HepG2 (cell line): Measurements from ENCODE around the gene KLHL18. TPM values are rescaled to one million over a fixed set of nuclear protein-coding genes. Genes with fewer than 3 reads are reported as not detected.

Experiments
- AGO2 ChIP-seq: fragments of 200-400 bp; formaldehyde crosslinking; optimal IDR thresholded peaks from 2 replicates; pipeline ENCODE3; 2017; ENCODE audit warnings: mild to moderate bottlenecking, low read depth, low read length, moderate library complexity
- CENPT ChIP-seq: sonication (generic); formaldehyde crosslinking; IDR thresholded peaks from 2 replicates; pipeline ENCODE4 v1.8.0; 2022; ENCODE audit warnings: low read depth, mild to moderate bottlenecking, moderate library complexity, missing genetic modification reagents
- CENPX ChIP-seq: sonication (generic); formaldehyde crosslinking; IDR thresholded peaks from 2 replicates; pipeline ENCODE4 v1.9.0; 2021; ENCODE audit warnings: mild to moderate bottlenecking, missing genetic modification reagents, moderate library complexity
- GATAD1 ChIP-seq: IDR thresholded peaks from 2 replicates; pipeline ENCODE4 v1.6.1; 2016; ENCODE audit warnings: missing genetic modification reagents, missing compliant biosample characterization
- HBP1 ChIP-seq: IDR thresholded peaks from 2 replicates; pipeline ENCODE4 v1.6.1; 2016; ENCODE audit warnings: low read depth, control low read depth
- ISL2 ChIP-seq: sonication (generic); formaldehyde crosslinking; IDR thresholded peaks from 2 replicates; pipeline ENCODE4 v1.5.0; 2020; ENCODE audit warnings: missing genetic modification reagents
- ISX ChIP-seq: sonication (generic); formaldehyde crosslinking; conservative IDR thresholded peaks from 2 replicates; pipeline ENCODE4 v1.5.0; 2020; ENCODE audit warnings: missing genetic modification reagents
- KLF11 ChIP-seq: IDR thresholded peaks from 2 replicates; pipeline ENCODE4 v1.6.1; 2016; ENCODE audit warnings: missing compliant biosample characterization
- KLF6 ChIP-seq: IDR thresholded peaks from 2 replicates; pipeline ENCODE4 v1.8.0; 2016; ENCODE audit warnings: missing biosample characterization, missing genetic modification reagents
- NPAS2 ChIP-seq: sonication (generic); formaldehyde crosslinking; IDR thresholded peaks from 2 replicates; pipeline ENCODE4 v1.8.0; 2022; ENCODE audit warnings: mild to moderate bottlenecking, missing genetic modification reagents, borderline replicate concordance
- ZBTB33 ChIP-seq: sonication (generic); formaldehyde crosslinking; IDR thresholded peaks from 2 replicates; pipeline ENCODE4 v1.4.0; 2020; ENCODE audit warnings: missing genetic modification reagents
- ZFP36L2 ChIP-seq: sonication (generic); formaldehyde crosslinking; IDR thresholded peaks from 2 replicates; pipeline ENCODE4 v1.4.0; 2020; ENCODE audit warnings: missing genetic modification reagents
- ZNF205 ChIP-seq: IDR thresholded peaks from 2 replicates; pipeline ENCODE4 v1.6.1; 2018; ENCODE audit warnings: missing biosample characterization, missing genetic modification reagents
- ZNF260 ChIP-seq: sonication (generic); formaldehyde crosslinking; IDR thresholded peaks from 2 replicates; pipeline ENCODE4 v1.4.0; 2020; ENCODE audit warnings: missing genetic modification reagents, low read depth, mild to moderate bottlenecking, borderline replicate concordance
- ZNF292 ChIP-seq: sonication (generic); formaldehyde crosslinking; IDR thresholded peaks from 2 replicates; pipeline ENCODE4 v1.8.1; 2022; ENCODE audit warnings: mild to moderate bottlenecking, low read depth, missing genetic modification reagents, borderline replicate concordance
- ZNF343 ChIP-seq: sonication (generic); formaldehyde crosslinking; IDR thresholded peaks from 2 replicates; pipeline ENCODE4 v1.4.0; 2020; ENCODE audit warnings: mild to moderate bottlenecking, missing genetic modification reagents
- ZNF569 ChIP-seq: sonication (generic); formaldehyde crosslinking; IDR thresholded peaks from 2 replicates; pipeline ENCODE4 v1.5.0; 2020; ENCODE audit warnings: mild to moderate bottlenecking, missing genetic modification reagents, moderate library complexity, borderline replicate concordance
- polyA plus RNA-seq, 8 experiments: library from polyadenylated mRNA; depleted of rRNA in 3 of 8; stranded (reverse) in 7 of 8; unstranded in 1 of 8; fragments of >200 nt; fragmentation: Illumina TruSeq in 4 of 8; extraction: Trizol in 4 of 8; gene quantifications; 2 replicates each; pipeline versions ENCODE4 v1.2.1 to v1.2.3, GENCODE V29; 2011 to 2016; ENCODE audit warnings: low read depth in 4 of 8, missing spikeins in 1 of 8, mixed read lengths in 1 of 8; ENCODE audit not compliant: insufficient read depth in 1 of 8
- total RNA-seq, 5 experiments: library from RNA; depleted of rRNA; stranded (reverse); fragments of >200 nt; fragmentation: Illumina TruSeq; extraction: Trizol; gene quantifications; 2 replicates each; pipeline ENCODE4 v1.2.3, GENCODE V29; 2016; ENCODE audit warnings: low read depth in 1 of 5
- TF ChIP-seq, protein P1 (sequence below): sonication (generic); formaldehyde crosslinking; IDR thresholded peaks from 2 replicates; pipeline ENCODE4 v1.4.0; 2020; ENCODE audit warnings: missing genetic modification reagents
- TF ChIP-seq, protein P2 (sequence below): sonication (generic); formaldehyde crosslinking; IDR thresholded peaks from 2 replicates; pipeline ENCODE4 v1.8.0; 2022; ENCODE audit warnings: mild to moderate bottlenecking, missing genetic modification reagents

Gene KLHL18
- total and polyA plus RNA-seq, 2 of the 13 experiments (the other 11 are each of a cell fraction or from before 2014, with no cell fraction given) = 17.5 to 18.8 TPM

- TF ChIP-seq HBP1 (CRISPR knock-in tag) (peak; percentile 85), ZFP36L2 (CRISPR knock-in tag) (no peak), ZBTB33 (CRISPR knock-in tag) (peak; percentile 46; the same call in 1 of the 2 replicates), ZNF343 (CRISPR knock-in tag) (peak; percentile 65; the same call in 1 of the 2 replicates), ZNF292 (no peak; the same call in 1 of the 2 replicates), GATAD1 (CRISPR knock-in tag) (peak; percentile 92), ZNF569 (CRISPR knock-in tag) (no peak), CENPX (CRISPR knock-in tag) (no peak), ISX (CRISPR knock-in tag) (no peak), ZNF260 (no peak), AGO2 (peak; percentile 62), CENPT (CRISPR knock-in tag) (no peak), KLF11 (CRISPR knock-in tag) (peak; percentile 78; the same call in 1 of the 2 replicates), NPAS2 (CRISPR knock-in tag) (no peak), ZNF205 (peak; percentile 90), KLF6 (CRISPR knock-in tag) (no peak; the same call in 1 of the 2 replicates), ISL2 (CRISPR knock-in tag) (0 out of 2 replicates have a peak, but pooled peaks have one; percentile 39)
- TF ChIP-seq, protein P1, sequence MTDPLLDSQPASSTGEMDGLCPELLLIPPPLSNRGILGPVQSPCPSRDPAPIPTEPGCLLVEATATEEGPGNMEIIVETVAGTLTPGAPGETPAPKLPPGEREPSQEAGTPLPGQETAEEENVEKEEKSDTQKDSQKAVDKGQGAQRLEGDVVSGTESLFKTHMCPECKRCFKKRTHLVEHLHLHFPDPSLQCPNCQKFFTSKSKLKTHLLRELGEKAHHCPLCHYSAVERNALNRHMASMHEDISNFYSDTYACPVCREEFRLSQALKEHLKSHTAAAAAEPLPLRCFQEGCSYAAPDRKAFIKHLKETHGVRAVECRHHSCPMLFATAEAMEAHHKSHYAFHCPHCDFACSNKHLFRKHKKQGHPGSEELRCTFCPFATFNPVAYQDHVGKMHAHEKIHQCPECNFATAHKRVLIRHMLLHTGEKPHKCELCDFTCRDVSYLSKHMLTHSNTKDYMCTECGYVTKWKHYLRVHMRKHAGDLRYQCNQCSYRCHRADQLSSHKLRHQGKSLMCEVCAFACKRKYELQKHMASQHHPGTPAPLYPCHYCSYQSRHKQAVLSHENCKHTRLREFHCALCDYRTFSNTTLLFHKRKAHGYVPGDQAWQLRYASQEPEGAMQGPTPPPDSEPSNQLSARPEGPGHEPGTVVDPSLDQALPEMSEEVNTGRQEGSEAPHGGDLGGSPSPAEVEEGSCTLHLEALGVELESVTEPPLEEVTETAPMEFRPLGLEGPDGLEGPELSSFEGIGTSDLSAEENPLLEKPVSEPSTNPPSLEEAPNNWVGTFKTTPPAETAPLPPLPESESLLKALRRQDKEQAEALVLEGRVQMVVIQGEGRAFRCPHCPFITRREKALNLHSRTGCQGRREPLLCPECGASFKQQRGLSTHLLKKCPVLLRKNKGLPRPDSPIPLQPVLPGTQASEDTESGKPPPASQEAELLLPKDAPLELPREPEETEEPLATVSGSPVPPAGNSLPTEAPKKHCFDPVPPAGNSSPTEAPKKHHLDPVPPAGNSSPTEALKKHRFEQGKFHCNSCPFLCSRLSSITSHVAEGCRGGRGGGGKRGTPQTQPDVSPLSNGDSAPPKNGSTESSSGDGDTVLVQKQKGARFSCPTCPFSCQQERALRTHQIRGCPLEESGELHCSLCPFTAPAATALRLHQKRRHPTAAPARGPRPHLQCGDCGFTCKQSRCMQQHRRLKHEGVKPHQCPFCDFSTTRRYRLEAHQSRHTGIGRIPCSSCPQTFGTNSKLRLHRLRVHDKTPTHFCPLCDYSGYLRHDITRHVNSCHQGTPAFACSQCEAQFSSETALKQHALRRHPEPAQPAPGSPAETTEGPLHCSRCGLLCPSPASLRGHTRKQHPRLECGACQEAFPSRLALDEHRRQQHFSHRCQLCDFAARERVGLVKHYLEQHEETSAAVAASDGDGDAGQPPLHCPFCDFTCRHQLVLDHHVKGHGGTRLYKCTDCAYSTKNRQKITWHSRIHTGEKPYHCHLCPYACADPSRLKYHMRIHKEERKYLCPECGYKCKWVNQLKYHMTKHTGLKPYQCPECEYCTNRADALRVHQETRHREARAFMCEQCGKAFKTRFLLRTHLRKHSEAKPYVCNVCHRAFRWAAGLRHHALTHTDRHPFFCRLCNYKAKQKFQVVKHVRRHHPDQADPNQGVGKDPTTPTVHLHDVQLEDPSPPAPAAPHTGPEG (CRISPR knock-in tag) = 0 out of 2 replicates have a peak, but pooled peaks have one; percentile 48
- TF ChIP-seq, protein P2, sequence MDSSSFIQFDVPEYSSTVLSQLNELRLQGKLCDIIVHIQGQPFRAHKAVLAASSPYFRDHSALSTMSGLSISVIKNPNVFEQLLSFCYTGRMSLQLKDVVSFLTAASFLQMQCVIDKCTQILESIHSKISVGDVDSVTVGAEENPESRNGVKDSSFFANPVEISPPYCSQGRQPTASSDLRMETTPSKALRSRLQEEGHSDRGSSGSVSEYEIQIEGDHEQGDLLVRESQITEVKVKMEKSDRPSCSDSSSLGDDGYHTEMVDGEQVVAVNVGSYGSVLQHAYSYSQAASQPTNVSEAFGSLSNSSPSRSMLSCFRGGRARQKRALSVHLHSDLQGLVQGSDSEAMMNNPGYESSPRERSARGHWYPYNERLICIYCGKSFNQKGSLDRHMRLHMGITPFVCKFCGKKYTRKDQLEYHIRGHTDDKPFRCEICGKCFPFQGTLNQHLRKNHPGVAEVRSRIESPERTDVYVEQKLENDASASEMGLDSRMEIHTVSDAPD (CRISPR knock-in tag) = no peak
These were observed at the start of gene KLHL18, which contains the start of gene KIF9 (continued) for GRCh38 chr3:47282424-47283192.
